ENCODE results near the gene SLC40A1. TPM values are rescaled to one million over a fixed set of nuclear protein-coding genes. Genes with fewer than 3 reads are reported as not detected.

The SLC40A1 gene
- total RNA-seq, 6 experiments from 2014 or later: not detected

DNA sequence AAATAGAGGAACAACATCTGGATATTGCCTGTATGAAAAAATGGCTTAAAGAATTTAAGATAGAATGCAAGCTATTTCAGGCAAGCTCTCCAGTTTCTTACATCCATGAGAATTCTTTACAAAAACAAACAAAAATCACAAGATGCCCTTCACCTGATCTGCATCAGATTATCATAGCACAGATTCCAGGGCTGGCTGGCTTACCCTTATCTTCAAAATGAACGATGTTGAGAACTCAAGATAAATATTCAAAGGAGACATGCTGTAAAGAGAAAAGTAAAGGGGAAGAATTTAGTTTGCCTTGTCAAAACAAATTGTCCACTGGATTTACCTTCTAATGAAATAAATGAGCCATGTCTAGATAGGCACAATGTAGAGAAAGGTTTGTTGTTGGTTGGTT is 18.7 kb upstream of the SLC40A1 start:
- Mint-ChIP-seq H3K36me3 (ENCODE audit: low read depth) (no peaks in the 10 kb centered on the region), H3K4me3 (no peak overlapping the region), H3K27me3 (ENCODE audit: insufficient read depth) (peaks cover 5% of the 10 kb centered on the region), H3K27ac (no peak overlapping the region), H3K4me1 (ENCODE audit: low read depth) (peaks cover 15% of the 10 kb centered on the region; the same call in 1 of the 2 replicates), H3K9me3 (no peaks in the 10 kb centered on the region)
- no peak for DNase-seq
- TF ChIP-seq, protein P1, sequence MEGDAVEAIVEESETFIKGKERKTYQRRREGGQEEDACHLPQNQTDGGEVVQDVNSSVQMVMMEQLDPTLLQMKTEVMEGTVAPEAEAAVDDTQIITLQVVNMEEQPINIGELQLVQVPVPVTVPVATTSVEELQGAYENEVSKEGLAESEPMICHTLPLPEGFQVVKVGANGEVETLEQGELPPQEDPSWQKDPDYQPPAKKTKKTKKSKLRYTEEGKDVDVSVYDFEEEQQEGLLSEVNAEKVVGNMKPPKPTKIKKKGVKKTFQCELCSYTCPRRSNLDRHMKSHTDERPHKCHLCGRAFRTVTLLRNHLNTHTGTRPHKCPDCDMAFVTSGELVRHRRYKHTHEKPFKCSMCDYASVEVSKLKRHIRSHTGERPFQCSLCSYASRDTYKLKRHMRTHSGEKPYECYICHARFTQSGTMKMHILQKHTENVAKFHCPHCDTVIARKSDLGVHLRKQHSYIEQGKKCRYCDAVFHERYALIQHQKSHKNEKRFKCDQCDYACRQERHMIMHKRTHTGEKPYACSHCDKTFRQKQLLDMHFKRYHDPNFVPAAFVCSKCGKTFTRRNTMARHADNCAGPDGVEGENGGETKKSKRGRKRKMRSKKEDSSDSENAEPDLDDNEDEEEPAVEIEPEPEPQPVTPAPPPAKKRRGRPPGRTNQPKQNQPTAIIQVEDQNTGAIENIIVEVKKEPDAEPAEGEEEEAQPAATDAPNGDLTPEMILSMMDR (IDR thresholded peaks at IDR 0.05): no peak

DNA sequence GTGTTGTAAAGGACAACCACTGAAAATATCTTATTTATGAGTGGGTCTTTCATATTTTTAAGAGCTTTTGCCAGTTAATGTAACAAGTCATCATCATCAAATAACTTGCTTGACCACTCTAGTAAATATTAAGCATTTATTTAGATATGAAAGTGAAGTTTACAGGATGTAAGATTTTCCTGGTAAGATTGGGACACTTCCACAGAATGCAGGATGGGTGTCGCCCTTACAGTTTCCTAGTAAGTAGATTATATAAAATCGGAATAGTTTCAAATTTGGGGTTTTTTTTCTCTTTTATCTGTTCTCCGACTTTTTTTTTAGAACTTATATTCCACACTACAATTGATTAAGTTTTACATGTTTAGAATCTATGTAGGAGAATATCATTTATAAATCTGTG is 14.8 kb upstream of the SLC40A1 start:
- Mint-ChIP-seq H3K27ac (no peak overlapping the region), H3K9me3 (no peaks in the 10 kb centered on the region), H3K4me3 (no peak overlapping the region), H3K36me3 (ENCODE audit: low read depth) (no peaks in the 10 kb centered on the region), H3K27me3 (ENCODE audit: insufficient read depth) (peaks cover 11% of the 10 kb centered on the region), H3K4me1 (ENCODE audit: low read depth) (peaks cover 14% of the 10 kb centered on the region; the same call in 1 of the 2 replicates)
- TF ChIP-seq, protein P1 (IDR thresholded peaks at IDR 0.05): no peak
- no peak for DNase-seq

DNA sequence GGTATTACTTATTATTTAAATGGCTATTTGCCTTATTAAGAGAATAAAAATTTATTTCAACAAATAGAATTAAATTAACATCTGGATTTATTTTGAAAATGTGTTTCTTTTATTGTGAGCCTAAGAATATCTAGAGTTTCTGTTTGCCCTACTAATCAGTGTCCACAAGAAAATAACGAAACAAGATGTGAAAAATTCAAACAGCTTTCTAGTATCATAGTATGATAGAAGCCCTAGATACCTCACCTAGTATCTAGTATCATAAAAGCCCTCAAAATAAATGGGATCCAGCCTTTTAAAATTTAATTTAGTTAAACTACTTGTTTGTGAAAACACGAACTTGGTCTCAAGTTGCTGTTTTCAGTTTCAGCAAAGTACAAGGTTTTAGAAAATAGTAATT is 13.7 kb upstream of the SLC40A1 start:
- no peak overlapping the region for H3K4me3 Mint-ChIP-seq
- no peaks in the 10 kb centered on the region for H3K36me3 Mint-ChIP-seq (ENCODE audit: low read depth)
- H3K4me1 Mint-ChIP-seq (ENCODE audit: low read depth): peaks cover 3% of the 10 kb centered on the region; the same call in 1 of the 2 replicates
- H3K27ac Mint-ChIP-seq: no peak overlapping the region
- no peak for DNase-seq
- H3K9me3 Mint-ChIP-seq: no peaks in the 10 kb centered on the region
- peaks cover 13% of the 10 kb centered on the region for H3K27me3 Mint-ChIP-seq (ENCODE audit: insufficient read depth)
- TF ChIP-seq, protein P1 (IDR thresholded peaks at IDR 0.05): no peak

DNA sequence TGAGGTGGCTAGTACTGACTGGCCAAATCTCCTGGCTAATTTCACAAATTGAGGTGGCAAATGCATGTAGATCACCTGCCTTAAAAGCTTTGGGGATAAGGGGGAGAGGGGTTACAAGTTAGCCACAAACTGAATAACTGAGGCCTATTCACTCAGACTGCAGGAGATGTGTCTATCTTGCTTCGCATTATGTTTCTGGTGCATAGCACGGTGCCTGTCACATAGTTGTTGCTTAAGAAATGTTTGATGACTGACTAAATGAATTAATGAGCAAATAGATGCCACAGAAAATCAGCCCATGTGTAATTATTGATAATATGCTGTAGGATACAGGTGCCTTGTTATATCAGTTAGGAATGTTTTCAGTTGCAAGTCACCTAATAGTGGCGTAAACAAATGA is 12.5 kb upstream of the SLC40A1 start:
- H3K27me3 Mint-ChIP-seq (ENCODE audit: insufficient read depth): peaks cover 13% of the 10 kb centered on the region
- TF ChIP-seq, protein P1 (IDR thresholded peaks at IDR 0.05): no peak
- H3K4me3 Mint-ChIP-seq: no peak overlapping the region
- H3K4me1 Mint-ChIP-seq (ENCODE audit: low read depth): no peaks in the 10 kb centered on the region
- no peaks in the 10 kb centered on the region for H3K9me3 Mint-ChIP-seq
- H3K27ac Mint-ChIP-seq: no peak overlapping the region
- DNase-seq: no peak
- no peaks in the 10 kb centered on the region for H3K36me3 Mint-ChIP-seq (ENCODE audit: low read depth)

DNA sequence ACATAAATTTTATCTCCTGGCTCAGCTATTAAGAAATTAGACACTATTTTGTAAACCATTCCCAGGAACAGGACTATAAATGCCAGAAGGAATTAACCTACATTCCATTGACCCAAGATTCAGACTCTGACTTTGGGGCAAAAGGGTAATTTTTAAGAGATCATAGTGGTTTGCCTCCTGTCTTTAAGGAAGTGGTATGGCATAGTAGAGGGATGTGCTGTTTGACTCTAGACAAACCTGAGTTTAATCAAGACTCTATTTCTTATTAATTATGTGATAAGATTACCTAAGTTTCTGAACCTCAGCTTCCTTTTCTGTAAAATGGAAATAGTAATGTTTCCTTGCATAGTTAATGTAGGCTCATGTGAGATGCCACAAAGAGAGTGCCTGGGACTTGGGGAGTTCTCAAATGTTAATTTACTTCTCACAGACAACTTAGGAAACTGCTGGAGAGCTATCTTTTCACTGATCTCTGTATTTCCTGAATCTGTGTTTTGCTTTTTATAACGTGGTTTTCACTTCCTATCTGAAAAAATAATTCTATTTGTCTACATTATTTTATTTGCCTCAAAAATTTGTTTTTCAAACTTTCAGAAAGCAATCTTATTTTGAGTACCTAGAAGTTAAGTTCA is 11.9 kb upstream of the SLC40A1 start:
- H3K4me1 Mint-ChIP-seq (ENCODE audit: low read depth): no peaks in the 10 kb centered on the region
- H3K27me3 Mint-ChIP-seq (ENCODE audit: insufficient read depth): peaks cover 13% of the 10 kb centered on the region
- no peak overlapping the region for H3K4me3 Mint-ChIP-seq
- no peak for DNase-seq
- no peaks in the 10 kb centered on the region for H3K9me3 Mint-ChIP-seq
- TF ChIP-seq, protein P1 (IDR thresholded peaks at IDR 0.05): no peak
- H3K36me3 Mint-ChIP-seq (ENCODE audit: low read depth): no peaks in the 10 kb centered on the region
- H3K27ac Mint-ChIP-seq: no peak overlapping the region

All from HFFc6 (cell line).